Measurements from ENCODE around the gene CD99L2.

Gene CD99L2

GRCh38 chrX:150719621-150720020 is 178.8 kb downstream of the CD99L2 start:
- no peak for DNase-seq (ENCODE audit: low read depth)
- no peak for TF ChIP-seq CTCF (conservative IDR thresholded peaks at IDR 0.05; ENCODE audit: control insufficient read depth, insufficient read depth, low read depth, low read length)

More at GRCh38 chrX:150719621-150720020, 178.8 kb downstream of the CD99L2 start:
- no peak overlapping the region for H3K4me3 ChIP-seq (ENCODE audit: control insufficient read depth, low read depth, low read length)
